K562 (cell line): ENCODE data around the gene FOS. TPM values are rescaled to one million over a fixed set of nuclear protein-coding genes. Genes with fewer than 3 reads are reported as not detected.

ENCODE experiments used
- FUS ChIP-seq: fragments of 200-400 bp; formaldehyde crosslinking; optimal IDR thresholded peaks from 2 replicates; pipeline ENCODE3; 2017; ENCODE audit warnings: low read depth, low read length
- GTF2E2 ChIP-seq: fragments of 200-800 bp; sonication (Bioruptor generic); IDR thresholded peaks from 2 replicates; pipeline ENCODE4 v1.6.1; 2016; ENCODE audit warnings: missing genetic modification characterization, missing compliant biosample characterization
- HMG20B ChIP-seq: fragments of 250-450 bp; sonication (Bioruptor Pico); IDR thresholded peaks from 2 replicates; pipeline ENCODE4 v1.5.0; 2021; ENCODE audit warnings: mild to moderate bottlenecking
- POLR3G ChIP-seq: IDR thresholded peaks from 2 replicates; pipeline ENCODE4 v1.6.1; 2011; ENCODE audit not compliant: insufficient read length, insufficient replicate concordance; ENCODE audit errors: extremely low read depth
- ZBTB11 ChIP-seq, 3 experiments: fragments of 200-800 bp in 1 of 3; fragments of 250-450 bp in 1 of 3; fragments of 450-650 bp in 1 of 3; sonication (Bioruptor Pico) in 1 of 3; sonication (Bioruptor generic) in 1 of 3; formaldehyde crosslinking in 1 of 3; IDR thresholded peaks; 2 replicates each; pipeline versions ENCODE4 v1.6.1 to v1.8.0; 2016 to 2022; ENCODE audit warnings: mild to moderate bottlenecking in 2 of 3, missing genetic modification characterization in 2 of 3, missing compliant biosample characterization in 1 of 3, moderate library complexity in 1 of 3
- ZBTB40 ChIP-seq, 2 experiments: fragments of 450-650 bp in 1 of 2; sonication (generic) in 1 of 2; formaldehyde crosslinking in 1 of 2; IDR thresholded peaks; 2 replicates each; pipeline versions ENCODE4 v1.7.1 to v1.9.0; 2016 to 2022; ENCODE audit warnings: inconsistent platforms in 1 of 2, mild to moderate bottlenecking in 1 of 2, missing genetic modification reagents in 1 of 2
- ZBTB43 ChIP-seq: sonication (generic); formaldehyde crosslinking; IDR thresholded peaks from 2 replicates; pipeline ENCODE4 v1.8.0; 2023; ENCODE audit warnings: mild to moderate bottlenecking, missing genetic modification reagents
- ZNF280A ChIP-seq: fragments of 450-650 bp; IDR thresholded peaks from 2 replicates; pipeline ENCODE4 v1.6.1; 2018; ENCODE audit warnings: mild to moderate bottlenecking, low read depth; ENCODE audit not compliant: partially characterized antibody
- ZSCAN32 ChIP-seq: fragments of 450-650 bp; formaldehyde crosslinking; IDR thresholded peaks from 2 replicates; pipeline ENCODE4 v1.4.0; 2020; ENCODE audit warnings: mild to moderate bottlenecking, moderate library complexity
- polyA plus RNA-seq, 8 experiments: library from polyadenylated mRNA; depleted of rRNA in 4 of 8; stranded (reverse) in 5 of 8; unstranded in 3 of 8; fragments of >200 nt; fragmentation: Nextera tagmentation in 2 of 8; fragmentation: Illumina TruSeq in 1 of 8; extraction: Ambion mirVana in 2 of 8; extraction: Trizol in 1 of 8; gene quantifications; 2 replicates each; pipeline versions ENCODE4 v1.2.1 to v1.2.3, GENCODE V29; 2011 to 2014; ENCODE audit warnings: inconsistent platforms in 1 of 8, missing spikeins in 1 of 8
- total RNA-seq, 7 experiments: library from RNA; depleted of rRNA in 6 of 7; stranded (reverse); fragments of >200 nt in 6 of 7; fragmentation: Illumina TruSeq in 2 of 7; extraction: Trizol in 2 of 7; gene quantifications; 2 replicates each; pipeline versions ENCODE4 v1.2.1 to v1.2.3, GENCODE V29; 2011 to 2021; ENCODE audit warnings: low replicate concordance in 1 of 7

FOS gene
- total and polyA plus RNA-seq, 9 of the 15 experiments (the other 6 are each of a cell fraction or from before 2014, with no cell fraction given): 0.54 to 13.8 (median 8.9) TPM

- TF ChIP-seq ZBTB43 (CRISPR knock-in tag): no peak
- TF ChIP-seq FUS: no peak
- TF ChIP-seq ZSCAN32: no peak
- TF ChIP-seq HMG20B (CRISPR knock-in tag): no peak
- no peak for TF ChIP-seq POLR3G
- no peak for TF ChIP-seq ZNF280A
- TF ChIP-seq ZBTB40 (IDR thresholded peaks at IDR 0.05): no peak
- no peak for TF ChIP-seq ZBTB40 (CRISPR knock-in tag; IDR thresholded peaks at IDR 0.05)
- TF ChIP-seq ZBTB11 (CRISPR knock-in tag; IDR thresholded peaks at IDR 0.05): peak in 1 of 3 experiments; percentile 43; a peak in 1 of 6 replicates
- TF ChIP-seq GTF2E2 (tag): no peak
These were observed 15.5 kb downstream of the FOS start (continued) for GRCh38 chr14:75293920-75294648.
